OCI-LY1 (cell line): ENCODE results near the gene STRADB.

Source experiments
- H2AFZ ChIP-seq: fragments of 200-600 bp; sonication (generic), shearing (Covaris generic); 2 replicates; pipeline ENCODE4 v1.6.0; 2014; ENCODE audit warnings: antibody characterized with exemption, mild to moderate bottlenecking, low read length
- H3F3A ChIP-seq: fragments of 200-600 bp; sonication (generic), shearing (Covaris generic); 2 replicates; pipeline ENCODE4 v1.6.0; 2014; ENCODE audit warnings: mild to moderate bottlenecking, antibody characterized with exemption, low read length, moderate library complexity; ENCODE audit not compliant: insufficient read depth
- H3K27ac ChIP-seq: fragments of 200-600 bp; sonication (generic); 2 replicates; pipeline ENCODE4 v1.5.1; 2014; ENCODE audit warnings: low read length, mixed run types, mild to moderate bottlenecking, low read depth; ENCODE audit not compliant: poor library complexity, severe bottlenecking
- H3K27me3 ChIP-seq: fragments of 200-600 bp; sonication (generic); 2 replicates; pipeline ENCODE4 v1.6.0; 2014; ENCODE audit warnings: antibody characterized with exemption, mild to moderate bottlenecking, low read length, moderate library complexity; ENCODE audit not compliant: insufficient read depth
- H3K36me3 ChIP-seq: fragments of 200-600 bp; sonication (generic); 2 replicates; pipeline ENCODE4 v1.6.1; 2014; ENCODE audit warnings: mild to moderate bottlenecking, antibody characterized with exemption, low read length, moderate library complexity, mixed read lengths; ENCODE audit not compliant: insufficient read depth
- H3K4me1 ChIP-seq: fragments of 200-600 bp; sonication (generic); 2 replicates; pipeline ENCODE4 v1.5.1; 2014; ENCODE audit warnings: mild to moderate bottlenecking, low read length, moderate library complexity; ENCODE audit not compliant: insufficient read depth, severe bottlenecking
- H3K4me2 ChIP-seq: fragments of 200-600 bp; sonication (generic), shearing (Covaris generic); 2 replicates; pipeline ENCODE4 v1.6.1; 2014; ENCODE audit warnings: low read length
- H3K4me3 ChIP-seq: fragments of 200-600 bp; sonication (generic); 2 replicates; pipeline ENCODE4 v1.5.1; 2014; ENCODE audit warnings: low read length, low read depth, mild to moderate bottlenecking, mixed read lengths; ENCODE audit not compliant: poor library complexity, severe bottlenecking
- H3K79me2 ChIP-seq: fragments of 200-600 bp; shearing (Covaris generic); 2 replicates; pipeline ENCODE4 v1.6.1; 2016; ENCODE audit warnings: mixed run types, low read length, mixed read lengths; ENCODE audit not compliant: insufficient read depth
- H3K9ac ChIP-seq: fragments of 200-600 bp; sonication (generic), shearing (Covaris generic); 2 replicates; pipeline ENCODE4 v1.6.1; 2014; ENCODE audit warnings: mild to moderate bottlenecking, low read length, mixed read lengths
- H3K9me2 ChIP-seq: fragments of 200-600 bp; sonication (generic), shearing (Covaris generic); 2 replicates; pipeline ENCODE4 v1.6.1; 2014; ENCODE audit warnings: low read depth, mild to moderate bottlenecking, low read length, mixed read lengths
- H3K9me3 ChIP-seq: fragments of 200-600 bp; shearing (Covaris generic); 2 replicates; pipeline ENCODE4 v1.6.1; 2014; ENCODE audit warnings: low read length, mixed read lengths
- H4K20me1 ChIP-seq: fragments of 200-600 bp; sonication (generic), shearing (Covaris generic); 2 replicates; pipeline ENCODE4 v1.6.0; 2016; ENCODE audit warnings: mild to moderate bottlenecking, low read length; ENCODE audit not compliant: insufficient read depth
- EZH2 ChIP-seq: fragments of 200-600 bp; sonication (generic), shearing (Covaris generic); IDR thresholded peaks from 2 replicates; pipeline ENCODE4 v1.8.0; 2017; ENCODE audit warnings: borderline replicate concordance, mixed run types, mild to moderate bottlenecking, antibody characterized with exemption, low read length, moderate library complexity, mixed read lengths
- TF ChIP-seq, protein P1 (sequence below): fragments of 200-600 bp; sonication (generic), shearing (Covaris generic); IDR thresholded peaks from 2 replicates; pipeline ENCODE4 v1.5.1; 2017; ENCODE audit warnings: mild to moderate bottlenecking, antibody characterized with exemption, low read length, moderate library complexity, mixed read lengths

Gene STRADB

DNA sequence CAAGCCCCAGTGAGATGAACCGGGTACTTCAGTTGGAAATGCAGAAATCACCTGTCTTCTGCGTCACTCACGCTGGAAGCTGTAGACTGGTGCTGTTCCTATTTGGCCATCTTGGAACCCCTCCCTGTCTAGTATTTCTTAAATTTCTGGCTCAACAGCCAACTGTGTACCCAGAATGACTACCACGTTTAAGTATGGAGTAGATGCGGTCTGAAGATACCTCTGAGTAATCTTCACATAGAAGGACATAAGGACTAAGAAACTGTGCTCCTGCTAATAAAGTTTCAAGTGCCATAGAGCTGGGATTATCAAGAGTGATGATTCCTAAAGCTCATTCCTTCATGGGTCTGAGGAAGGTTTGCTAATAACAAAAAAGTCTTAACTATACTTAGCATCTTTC, 20.7 kb upstream of the STRADB start:
- no peak overlapping the region for H3K4me3 ChIP-seq
- H4K20me1 ChIP-seq: no peaks in the 10 kb centered on the region
- H3K36me3 ChIP-seq: no peaks in the 10 kb centered on the region
- no peak overlapping the region for H3K4me2 ChIP-seq
- H2AFZ ChIP-seq: no peak overlapping the region
- H3K9me3 ChIP-seq: no peaks in the 10 kb centered on the region
- no peaks in the 10 kb centered on the region for H3F3A ChIP-seq
- TF ChIP-seq, protein P1, sequence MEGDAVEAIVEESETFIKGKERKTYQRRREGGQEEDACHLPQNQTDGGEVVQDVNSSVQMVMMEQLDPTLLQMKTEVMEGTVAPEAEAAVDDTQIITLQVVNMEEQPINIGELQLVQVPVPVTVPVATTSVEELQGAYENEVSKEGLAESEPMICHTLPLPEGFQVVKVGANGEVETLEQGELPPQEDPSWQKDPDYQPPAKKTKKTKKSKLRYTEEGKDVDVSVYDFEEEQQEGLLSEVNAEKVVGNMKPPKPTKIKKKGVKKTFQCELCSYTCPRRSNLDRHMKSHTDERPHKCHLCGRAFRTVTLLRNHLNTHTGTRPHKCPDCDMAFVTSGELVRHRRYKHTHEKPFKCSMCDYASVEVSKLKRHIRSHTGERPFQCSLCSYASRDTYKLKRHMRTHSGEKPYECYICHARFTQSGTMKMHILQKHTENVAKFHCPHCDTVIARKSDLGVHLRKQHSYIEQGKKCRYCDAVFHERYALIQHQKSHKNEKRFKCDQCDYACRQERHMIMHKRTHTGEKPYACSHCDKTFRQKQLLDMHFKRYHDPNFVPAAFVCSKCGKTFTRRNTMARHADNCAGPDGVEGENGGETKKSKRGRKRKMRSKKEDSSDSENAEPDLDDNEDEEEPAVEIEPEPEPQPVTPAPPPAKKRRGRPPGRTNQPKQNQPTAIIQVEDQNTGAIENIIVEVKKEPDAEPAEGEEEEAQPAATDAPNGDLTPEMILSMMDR: no peak
- TF ChIP-seq EZH2: no peak
- no peaks in the 10 kb centered on the region for H3K9me2 ChIP-seq
- no peaks in the 10 kb centered on the region; the same call in 1 of the 2 replicates for H3K79me2 ChIP-seq
- no peaks in the 10 kb centered on the region for H3K27me3 ChIP-seq
- no peaks in the 10 kb centered on the region for H3K4me1 ChIP-seq
- H3K9ac ChIP-seq: no peak overlapping the region
- H3K27ac ChIP-seq: no peak overlapping the region

GRCh38 chr2:201432038-201432620, 19.4 kb upstream of the STRADB start:
- H3K4me3 ChIP-seq: no peak overlapping the region
- H3K9me2 ChIP-seq: no peaks in the 10 kb centered on the region
- no peaks in the 10 kb centered on the region for H4K20me1 ChIP-seq
- H2AFZ ChIP-seq: no peak overlapping the region
- H3K9me3 ChIP-seq: no peaks in the 10 kb centered on the region
- no peak overlapping the region for H3K9ac ChIP-seq
- H3K4me1 ChIP-seq: no peaks in the 10 kb centered on the region
- no peak overlapping the region for H3K4me2 ChIP-seq
- H3K27ac ChIP-seq: no peak overlapping the region
- H3F3A ChIP-seq: no peaks in the 10 kb centered on the region
- no peaks in the 10 kb centered on the region for H3K36me3 ChIP-seq
- H3K27me3 ChIP-seq: no peaks in the 10 kb centered on the region
- TF ChIP-seq, protein P1: no peak
- no peak for TF ChIP-seq EZH2
- no peaks in the 10 kb centered on the region; the same call in 1 of the 2 replicates for H3K79me2 ChIP-seq

- TF ChIP-seq, protein P1: no peak
- no peak for TF ChIP-seq EZH2
- H3K9me2 ChIP-seq: no peaks in the 10 kb centered on the region
- no peak overlapping the region for H3K4me2 ChIP-seq
- H3K4me1 ChIP-seq: no peaks in the 10 kb centered on the region
- no peaks in the 10 kb centered on the region for H3K27me3 ChIP-seq
- no peaks in the 10 kb centered on the region for H4K20me1 ChIP-seq
- H3K79me2 ChIP-seq: no peaks in the 10 kb centered on the region; the same call in 1 of the 2 replicates
- no peaks in the 10 kb centered on the region for H3K36me3 ChIP-seq
- H3F3A ChIP-seq: no peaks in the 10 kb centered on the region
- H3K9me3 ChIP-seq: no peaks in the 10 kb centered on the region
- no peak overlapping the region for H3K4me3 ChIP-seq
- H3K9ac ChIP-seq: no peak overlapping the region
- H3K27ac ChIP-seq: no peak overlapping the region
- H2AFZ ChIP-seq: no peak overlapping the region
Observed at GRCh38 chr2:201432621-201433393, 18.7 kb upstream of the STRADB start.
